Loucy (cell line): ENCODE results near the gene CSPG4.
"Not testable (repeated sequence)": the region's sequence is repeated elsewhere in the genome, so short reads cannot be mapped to it uniquely, and the experiment has no call there.

ENCODE experiments used
- EZH2phosphoT487 ChIP-seq: fragments of 200-600 bp; IDR thresholded peaks from 2 replicates; pipeline ENCODE4 v1.6.1; 2018; ENCODE audit warnings: antibody characterized with exemption, mild to moderate bottlenecking, moderate library complexity, borderline replicate concordance
- TF ChIP-seq, protein P1 (sequence below): fragments of 200-600 bp; sonication (generic); conservative IDR thresholded peaks from 2 replicates; pipeline ENCODE4 v1.5.1; 2014; ENCODE audit warnings: mild to moderate bottlenecking, antibody characterized with exemption, low read length

DNA sequence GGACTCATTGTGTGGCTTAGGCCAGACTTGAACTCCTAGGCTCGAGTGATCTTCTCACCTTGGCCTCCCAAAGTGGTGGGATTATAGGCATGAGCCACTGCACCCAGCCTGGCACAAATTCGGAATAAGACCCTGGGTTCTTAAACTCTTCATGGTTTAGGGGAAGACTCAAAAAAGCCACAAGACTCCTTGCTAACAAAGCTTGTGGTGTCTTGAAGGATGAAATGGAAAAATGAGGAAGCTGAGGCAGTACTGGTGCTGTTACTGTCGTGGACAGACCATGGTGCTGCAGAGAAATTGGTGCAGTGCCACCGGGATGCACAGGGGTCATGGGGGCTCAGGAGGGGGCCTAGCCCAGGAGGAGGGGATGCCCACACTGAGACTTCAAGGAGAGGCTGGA, 20.3 kb downstream of the CSPG4 start:
- TF ChIP-seq, protein P1, sequence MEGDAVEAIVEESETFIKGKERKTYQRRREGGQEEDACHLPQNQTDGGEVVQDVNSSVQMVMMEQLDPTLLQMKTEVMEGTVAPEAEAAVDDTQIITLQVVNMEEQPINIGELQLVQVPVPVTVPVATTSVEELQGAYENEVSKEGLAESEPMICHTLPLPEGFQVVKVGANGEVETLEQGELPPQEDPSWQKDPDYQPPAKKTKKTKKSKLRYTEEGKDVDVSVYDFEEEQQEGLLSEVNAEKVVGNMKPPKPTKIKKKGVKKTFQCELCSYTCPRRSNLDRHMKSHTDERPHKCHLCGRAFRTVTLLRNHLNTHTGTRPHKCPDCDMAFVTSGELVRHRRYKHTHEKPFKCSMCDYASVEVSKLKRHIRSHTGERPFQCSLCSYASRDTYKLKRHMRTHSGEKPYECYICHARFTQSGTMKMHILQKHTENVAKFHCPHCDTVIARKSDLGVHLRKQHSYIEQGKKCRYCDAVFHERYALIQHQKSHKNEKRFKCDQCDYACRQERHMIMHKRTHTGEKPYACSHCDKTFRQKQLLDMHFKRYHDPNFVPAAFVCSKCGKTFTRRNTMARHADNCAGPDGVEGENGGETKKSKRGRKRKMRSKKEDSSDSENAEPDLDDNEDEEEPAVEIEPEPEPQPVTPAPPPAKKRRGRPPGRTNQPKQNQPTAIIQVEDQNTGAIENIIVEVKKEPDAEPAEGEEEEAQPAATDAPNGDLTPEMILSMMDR, result not testable (repeated sequence)
- TF ChIP-seq EZH2phosphoT487, result not testable (repeated sequence)
